RWPE1 (cell line): Measurements from ENCODE around the gene PJA2.

Source experiments
- CTCF ChIA-PET: fragments of 350-600 bp; sonication (Branson Sonifier 250); formaldehyde crosslinking; extraction: SDS; loops from one replicate; lab custom pipeline; 2021; lab: Yijun Ruan, JAX
- POLR2A ChIA-PET: fragments of 400-600 bp; formaldehyde crosslinking; extraction: SDS; loops from one replicate; lab custom pipeline; 2020; ENCODE audit warnings: antibody characterized with exemption; ENCODE audit not compliant: low non-redundant PET; lab: Yijun Ruan, JAX
- DNase-seq: peaks from one replicate; pipeline ENCODE4 v3.0.0; 2012; ENCODE audit warnings: low spot score
- H3K27ac ChIP-seq: fragments of 450-650 bp; 2 replicates; pipeline ENCODE4 v1.5.1; 2017
- TF ChIP-seq, protein P1 (sequence below): fragments of 450-650 bp; conservative IDR thresholded peaks from 2 replicates; pipeline ENCODE4 v1.5.1; 2017; ENCODE audit warnings: low read depth, mild to moderate bottlenecking

PJA2 gene

DNA sequence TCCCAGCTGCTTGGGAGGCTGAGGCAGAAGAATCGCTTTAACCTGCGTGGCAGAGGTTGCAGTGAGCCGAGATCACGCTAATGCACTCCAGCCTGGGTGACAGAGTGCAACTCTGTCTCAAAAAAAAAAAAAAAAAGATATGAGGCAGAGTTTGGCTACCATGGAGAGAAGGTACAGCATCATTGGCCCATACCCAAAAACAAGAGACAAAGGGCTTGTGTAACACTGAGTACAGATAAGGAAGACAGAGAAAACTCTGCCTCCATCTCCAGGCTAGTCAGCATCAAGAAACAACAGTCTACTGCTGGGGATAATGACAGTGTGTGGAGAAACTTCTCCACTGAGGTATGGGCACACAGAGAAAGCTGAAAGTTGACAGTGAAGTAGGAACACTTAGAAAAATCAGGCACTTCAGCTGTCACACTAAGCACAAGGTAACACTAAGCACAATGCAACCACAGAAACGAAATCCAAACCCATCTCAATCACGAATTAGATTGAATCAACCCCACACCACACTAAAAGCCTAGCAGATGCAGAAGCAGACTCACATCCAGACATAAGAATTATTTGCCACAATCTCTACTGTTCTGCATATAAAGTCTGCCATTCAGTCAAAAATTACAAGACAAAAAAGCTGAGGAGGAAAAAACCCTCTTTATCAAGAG is 10.5 kb downstream of the PJA2 start:
- TF ChIP-seq, protein P1, sequence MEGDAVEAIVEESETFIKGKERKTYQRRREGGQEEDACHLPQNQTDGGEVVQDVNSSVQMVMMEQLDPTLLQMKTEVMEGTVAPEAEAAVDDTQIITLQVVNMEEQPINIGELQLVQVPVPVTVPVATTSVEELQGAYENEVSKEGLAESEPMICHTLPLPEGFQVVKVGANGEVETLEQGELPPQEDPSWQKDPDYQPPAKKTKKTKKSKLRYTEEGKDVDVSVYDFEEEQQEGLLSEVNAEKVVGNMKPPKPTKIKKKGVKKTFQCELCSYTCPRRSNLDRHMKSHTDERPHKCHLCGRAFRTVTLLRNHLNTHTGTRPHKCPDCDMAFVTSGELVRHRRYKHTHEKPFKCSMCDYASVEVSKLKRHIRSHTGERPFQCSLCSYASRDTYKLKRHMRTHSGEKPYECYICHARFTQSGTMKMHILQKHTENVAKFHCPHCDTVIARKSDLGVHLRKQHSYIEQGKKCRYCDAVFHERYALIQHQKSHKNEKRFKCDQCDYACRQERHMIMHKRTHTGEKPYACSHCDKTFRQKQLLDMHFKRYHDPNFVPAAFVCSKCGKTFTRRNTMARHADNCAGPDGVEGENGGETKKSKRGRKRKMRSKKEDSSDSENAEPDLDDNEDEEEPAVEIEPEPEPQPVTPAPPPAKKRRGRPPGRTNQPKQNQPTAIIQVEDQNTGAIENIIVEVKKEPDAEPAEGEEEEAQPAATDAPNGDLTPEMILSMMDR = no peak
- H3K27ac ChIP-seq = no peak overlapping the region
- DNase-seq = no peak
- ChIA-PET CTCF (interaction anchor here (1.0 kb wide), 1 partner anchor 70 kb away, joined by 3 read pairs; no protein-coding TSS in a partner anchor), POLR2A (no interaction called here)

DNA sequence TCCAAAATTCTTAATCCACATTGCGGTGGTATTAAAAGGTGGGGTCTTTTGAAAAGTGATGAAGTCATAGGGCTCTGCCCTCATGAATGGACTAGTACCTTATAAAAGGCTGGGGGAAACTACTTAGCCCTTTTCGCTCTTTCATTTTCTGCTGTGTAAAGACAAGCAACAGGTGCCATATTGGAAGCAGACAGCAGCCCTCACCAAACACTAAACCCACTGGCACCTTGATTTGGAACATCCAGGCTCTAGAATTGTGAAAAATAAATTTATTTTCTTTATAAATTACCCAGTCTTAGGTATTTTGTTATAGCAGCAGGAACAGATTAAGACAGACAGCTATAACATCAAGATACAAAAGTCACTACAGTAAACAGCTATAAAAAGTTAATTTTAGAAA is 12.8 kb downstream of the PJA2 start:
- CTCF ChIA-PET = interaction anchor here (0.6 kb wide), 2 partner anchors 10 to 1072 kb away, joined by 3 to 6 read pairs; no protein-coding TSS in a partner anchor
- DNase-seq = no peak
- TF ChIP-seq, protein P1 = no peak
- POLR2A ChIA-PET = no interaction called here
- H3K27ac ChIP-seq = no peak overlapping the region

DNA sequence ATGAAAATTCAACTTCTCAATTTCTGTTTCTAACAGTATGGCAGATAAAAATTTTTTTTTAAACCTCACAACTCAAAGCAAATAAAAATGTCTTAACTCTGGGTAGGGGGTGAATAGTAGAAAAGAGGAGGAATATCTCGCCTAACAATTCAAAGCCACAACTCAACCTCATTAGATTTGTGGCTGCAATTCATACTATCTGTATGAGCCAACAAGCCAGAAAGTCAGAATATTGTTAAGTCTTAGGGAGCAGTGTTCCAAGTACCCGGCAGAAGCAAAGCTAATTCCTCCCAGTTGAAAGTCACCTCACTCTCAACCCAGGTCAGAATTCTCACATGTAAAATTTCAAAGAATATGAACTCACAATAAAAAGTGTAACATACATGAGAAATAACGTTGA is 15.0 kb downstream of the PJA2 start:
- TF ChIP-seq, protein P1 = no peak
- no peak for DNase-seq
- H3K27ac ChIP-seq = no peak overlapping the region
- POLR2A ChIA-PET = no interaction called here
- CTCF ChIA-PET = no interaction called here

DNA sequence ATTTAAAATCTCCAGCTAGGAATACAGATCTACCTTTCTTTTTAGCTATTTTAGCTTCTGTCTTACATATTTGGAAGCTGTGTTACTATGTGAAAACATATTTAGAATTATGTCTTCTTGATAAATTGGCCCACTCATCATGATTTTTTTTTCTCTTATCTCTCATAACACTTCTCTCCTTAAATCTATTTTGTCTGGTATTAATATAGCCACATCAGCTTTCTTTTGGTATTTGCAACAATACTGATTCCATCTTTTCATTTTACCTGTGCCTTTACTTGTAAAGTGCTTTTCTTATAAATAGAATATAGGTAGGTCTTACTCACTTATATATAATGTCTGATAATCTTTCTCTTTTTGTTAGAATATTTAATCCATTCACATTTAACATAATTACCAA is 19.6 kb downstream of the PJA2 start:
- ChIA-PET CTCF (interaction anchor here (0.5 to 1.0 kb wide), 3 partner anchors 10 to 75 kb away, joined by 3 to 5 read pairs (median 4); no protein-coding TSS in a partner anchor), POLR2A (no interaction called here)
- DNase-seq = no peak
- TF ChIP-seq, protein P1 = no peak
- no peak overlapping the region for H3K27ac ChIP-seq

DNA sequence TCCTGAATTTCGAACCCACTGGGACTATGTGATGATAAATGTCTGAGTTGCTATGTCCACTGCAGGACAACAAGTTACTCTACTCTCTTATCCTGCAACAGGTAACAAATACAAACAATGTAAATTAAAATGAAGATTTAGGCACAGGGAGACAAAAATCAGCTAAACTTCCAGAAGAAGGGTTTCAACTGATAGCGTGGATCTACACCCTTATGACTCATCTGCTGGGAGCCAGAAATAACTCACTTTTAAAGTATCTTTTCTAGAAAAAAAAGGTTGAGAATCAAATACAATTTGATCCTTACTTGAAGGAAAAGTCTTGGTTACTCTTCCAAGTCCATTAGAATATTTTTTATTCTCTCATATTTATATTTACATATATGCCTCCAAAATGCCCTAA is 21.4 kb downstream of the PJA2 start:
- POLR2A ChIA-PET = no interaction called here
- peak; percentile 48 for DNase-seq
- TF ChIP-seq, protein P1 = no peak
- CTCF ChIA-PET = interaction anchor here (0.7 kb wide), 1 partner anchor 1866 kb away, joined by 3 read pairs; no protein-coding TSS in a partner anchor
- no peak overlapping the region for H3K27ac ChIP-seq

DNA sequence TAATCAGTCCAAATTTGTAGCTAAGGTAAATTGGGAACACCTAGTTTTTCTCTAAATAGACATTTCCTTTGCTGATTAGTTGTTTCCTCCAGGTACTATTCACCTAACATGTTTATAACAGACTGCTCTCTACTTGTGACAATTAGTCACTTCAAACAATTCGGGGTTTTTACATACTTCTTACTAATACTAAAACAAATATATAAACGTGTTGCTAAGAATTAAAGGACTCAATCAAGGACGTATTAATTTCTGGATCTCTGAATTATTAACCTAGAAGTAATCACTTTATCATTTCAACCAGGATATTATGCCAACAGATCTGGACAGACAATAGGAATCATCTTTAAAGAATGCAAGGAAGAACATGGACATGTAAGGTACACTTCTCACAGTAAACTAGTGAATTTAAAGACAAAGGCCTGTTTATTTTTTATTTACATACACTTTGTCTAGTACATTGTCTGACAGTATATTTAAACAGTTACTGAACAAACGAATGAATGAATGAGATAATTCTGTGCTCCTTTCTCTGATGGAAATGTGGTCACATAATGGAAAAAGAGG is 22.3 kb downstream of the PJA2 start:
- no peak for DNase-seq
- CTCF ChIA-PET = interaction anchor here (0.8 kb wide), 1 partner anchor 10 kb away, joined by 4 read pairs; no protein-coding TSS in a partner anchor
- TF ChIP-seq, protein P1 = no peak
- no peak overlapping the region for H3K27ac ChIP-seq
- POLR2A ChIA-PET = no interaction called here
